GM21619 (cell line): Measurements from ENCODE around the gene OR6B2.

ENCODE experiments used
- ATAC-seq: cut with Tn5 transposase; IDR thresholded peaks from one replicate; pipeline ENCODE4 v1.9.1; 2021; ENCODE audit not compliant: unreplicated experiment

The OR6B2 gene

DNA sequence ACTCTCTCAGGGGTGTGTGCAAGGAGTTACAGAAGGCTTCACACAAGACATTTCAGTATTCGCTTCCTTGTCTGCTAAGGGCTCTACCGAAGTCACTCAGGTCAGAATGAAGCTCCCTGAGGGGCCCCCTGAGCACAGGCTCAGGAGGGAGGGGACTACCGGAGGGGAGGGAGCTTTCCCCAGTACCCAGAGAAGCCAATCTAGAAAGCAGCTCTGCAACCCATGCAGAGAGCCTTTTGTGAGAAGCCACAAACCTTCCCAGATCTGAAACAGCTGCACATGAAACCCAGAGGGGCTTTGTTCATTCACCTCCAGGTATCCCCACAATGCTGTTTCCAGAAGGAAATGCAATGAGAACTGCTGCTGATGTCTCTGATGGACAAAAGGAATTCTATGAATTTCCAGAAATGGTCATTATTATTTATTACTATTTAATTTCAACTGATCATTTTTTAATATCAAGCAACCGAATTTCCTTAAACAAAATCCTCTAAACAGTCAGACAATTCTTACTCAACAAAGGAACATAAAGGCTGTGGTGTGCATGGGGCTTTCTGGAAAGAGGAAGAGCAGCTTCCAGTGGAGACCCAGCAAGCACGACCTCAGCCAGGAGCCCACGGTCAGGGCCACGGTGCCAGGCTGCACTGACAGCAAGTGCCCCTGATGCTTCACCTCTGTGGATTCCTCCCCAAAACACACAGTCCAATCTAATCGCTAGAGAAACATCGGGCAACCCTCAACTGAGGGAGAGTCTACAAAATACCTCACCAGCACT, 47.0 kb downstream of the OR6B2 start:
- ATAC-seq, result no peak
